ENCODE results near the gene CCDC91.

The CCDC91 gene

GRCh38 chr12:28190321-28191050, at the start of gene CCDC91:
CCDC91 (plus strand) TSS chr12:28190456; CDS start chr12:28257216, 66,760 bp downstream.
- DNase-seq (ENCODE audit: low read depth) = peak; percentile 57

GRCh38 chr12:28144059-28144458, 46.2 kb upstream of the CCDC91 start:
- no peak for DNase-seq (ENCODE audit: low read depth)

GRCh38 chr12:28144532-28144931, 45.7 kb upstream of the CCDC91 start:
- DNase-seq (ENCODE audit: low read depth) = no peak

DNA sequence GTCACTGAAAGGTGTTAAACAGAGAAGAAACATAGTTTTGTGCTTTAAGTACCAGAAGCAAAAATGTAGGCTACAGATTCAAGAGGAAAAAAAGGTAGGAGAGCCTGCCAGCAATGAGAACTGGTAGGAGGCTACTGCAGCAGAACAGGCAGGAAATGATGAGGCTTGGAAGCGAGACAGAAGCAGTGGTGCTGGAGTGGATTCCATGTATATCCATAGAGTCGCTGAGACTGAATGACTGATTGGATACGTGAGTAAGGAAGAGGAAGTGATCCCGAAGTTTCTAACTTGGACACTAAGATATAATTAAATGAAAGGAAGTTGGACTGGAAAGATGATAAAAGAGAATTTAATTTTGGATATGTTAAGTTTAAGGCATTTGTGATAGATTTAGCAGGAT, 45.0 kb upstream of the CCDC91 start:
- no peak for DNase-seq (ENCODE audit: low read depth)

GRCh38 chr12:28149279-28149678, 41.0 kb upstream of the CCDC91 start:
- DNase-seq (ENCODE audit: low read depth) = no peak

DNA sequence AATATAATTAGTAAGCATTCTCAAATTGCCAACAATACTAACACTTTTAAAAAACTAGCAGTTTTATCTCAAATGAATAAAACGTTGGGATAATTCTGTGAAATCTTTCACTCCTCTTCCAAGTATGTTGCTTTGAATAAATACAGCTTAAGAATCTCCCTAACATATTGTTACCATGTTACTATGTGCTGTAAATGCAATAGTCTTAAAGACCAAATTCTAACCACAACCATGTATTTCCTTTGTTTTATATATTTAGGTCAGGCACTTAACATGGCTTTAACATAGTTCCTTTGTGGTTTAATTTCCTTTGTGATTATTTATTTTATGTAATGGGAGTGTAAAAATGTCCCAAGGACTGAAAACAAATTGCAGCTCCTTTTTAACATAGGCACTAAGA, 33.9 kb upstream of the CCDC91 start:
- no peak for DNase-seq (ENCODE audit: low read depth)

DNA sequence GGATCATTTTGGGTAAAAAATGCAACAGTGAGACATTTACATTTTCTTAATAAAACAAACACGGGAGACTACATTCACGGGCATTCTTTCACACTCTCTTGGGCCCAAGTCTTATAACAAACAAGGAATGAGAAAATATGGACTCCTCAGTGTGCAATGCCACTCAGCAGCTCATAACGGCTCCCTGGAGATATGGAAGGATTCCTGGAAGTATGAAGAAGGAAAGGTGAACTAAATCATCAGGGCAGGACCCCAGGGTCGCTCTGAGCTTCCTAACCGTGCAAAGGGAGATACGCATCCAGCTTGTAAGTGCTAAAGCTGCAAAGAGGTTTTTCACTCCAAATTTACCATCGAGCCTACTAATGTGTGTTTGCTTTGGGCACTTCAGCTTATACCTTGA, 33.5 kb upstream of the CCDC91 start:
- no peak for DNase-seq (ENCODE audit: low read depth)

- DNase-seq (ENCODE audit: low read depth) = no peak
Measured at GRCh38 chr12:28158353-28158752, 31.9 kb upstream of the CCDC91 start.

- DNase-seq (ENCODE audit: low read depth) = no peak
Measured at GRCh38 chr12:28159688-28160087, 30.6 kb upstream of the CCDC91 start.

GRCh38 chr12:28161697-28162096, 28.6 kb upstream of the CCDC91 start:
- no peak for DNase-seq (ENCODE audit: low read depth)

DNA sequence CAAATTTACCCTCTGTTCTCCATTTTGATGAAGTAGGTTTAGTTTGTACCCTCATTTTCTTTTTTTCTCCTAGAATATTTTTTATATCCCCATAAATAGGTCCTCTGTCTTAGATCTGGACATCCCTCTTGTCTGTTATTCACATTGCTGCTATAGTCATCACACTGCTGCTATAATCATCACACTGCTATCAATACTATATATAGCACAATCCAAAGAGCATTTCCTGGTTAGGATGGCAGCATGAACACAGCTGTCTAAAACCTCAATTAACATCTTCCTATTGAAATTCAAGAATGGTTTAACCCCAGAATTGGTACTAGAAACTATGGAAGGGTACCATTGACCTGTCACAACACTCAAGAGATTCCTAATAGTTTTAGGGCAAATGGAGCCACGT, 27.6 kb upstream of the CCDC91 start:
- DNase-seq (ENCODE audit: low read depth) = no peak

DNA sequence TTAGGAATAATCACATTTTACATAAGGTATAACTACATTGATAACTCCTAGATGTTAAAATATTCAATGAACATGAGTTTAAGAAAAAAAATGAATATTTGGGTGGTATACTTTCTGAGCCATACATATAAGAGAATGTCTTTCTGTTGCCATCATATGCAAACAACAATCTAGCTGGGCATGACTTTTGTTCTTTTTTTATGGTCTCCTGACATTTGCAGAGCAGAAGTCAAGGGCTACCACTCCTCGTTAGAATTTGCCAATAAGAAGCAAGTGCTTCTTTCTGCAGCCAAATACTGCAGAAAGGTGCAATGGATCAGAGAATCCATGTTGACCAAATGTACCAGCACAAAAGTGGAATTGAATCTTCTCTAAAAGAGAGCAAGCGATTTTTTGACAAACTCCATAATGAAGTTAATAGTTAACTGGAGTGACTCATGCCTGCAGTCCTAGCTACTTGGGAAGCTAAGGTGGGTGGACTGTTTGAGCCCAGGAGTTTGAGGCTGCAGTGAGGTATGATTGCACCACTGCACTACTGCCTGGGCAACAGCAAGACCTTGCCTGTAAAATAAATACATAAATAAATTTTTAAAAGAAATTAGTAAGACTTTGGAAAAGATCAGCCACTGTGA, 25.5 kb upstream of the CCDC91 start:
- no peak for DNase-seq (ENCODE audit: low read depth)

DNA sequence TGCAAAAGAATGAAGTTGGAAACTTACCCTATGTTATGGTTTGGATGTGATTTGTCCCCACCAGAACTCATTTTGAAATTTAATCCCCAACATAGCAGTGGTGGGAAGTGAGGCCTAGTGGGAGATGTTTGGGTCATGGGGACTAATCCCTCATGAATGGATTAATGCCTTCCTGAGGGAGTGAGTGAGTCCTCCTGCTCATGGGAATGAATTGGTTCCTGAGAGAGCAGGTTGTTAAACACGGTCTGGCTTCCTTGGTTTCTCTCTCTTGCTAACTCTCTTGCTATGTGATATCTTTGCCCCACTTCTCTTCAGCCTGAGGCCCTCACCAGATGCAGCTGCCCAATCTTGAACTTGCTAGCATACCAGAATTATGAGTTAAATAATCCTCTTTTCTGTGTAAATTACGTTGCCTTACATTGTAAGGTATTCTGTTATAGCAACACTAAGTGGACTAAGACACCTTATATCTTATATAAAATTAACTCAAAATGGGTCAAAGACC, 22.2 kb upstream of the CCDC91 start:
- DNase-seq (ENCODE audit: low read depth) = no peak

GRCh38 chr12:28171356-28172060, 18.7 kb upstream of the CCDC91 start:
- DNase-seq (ENCODE audit: low read depth) = no peak

DNA sequence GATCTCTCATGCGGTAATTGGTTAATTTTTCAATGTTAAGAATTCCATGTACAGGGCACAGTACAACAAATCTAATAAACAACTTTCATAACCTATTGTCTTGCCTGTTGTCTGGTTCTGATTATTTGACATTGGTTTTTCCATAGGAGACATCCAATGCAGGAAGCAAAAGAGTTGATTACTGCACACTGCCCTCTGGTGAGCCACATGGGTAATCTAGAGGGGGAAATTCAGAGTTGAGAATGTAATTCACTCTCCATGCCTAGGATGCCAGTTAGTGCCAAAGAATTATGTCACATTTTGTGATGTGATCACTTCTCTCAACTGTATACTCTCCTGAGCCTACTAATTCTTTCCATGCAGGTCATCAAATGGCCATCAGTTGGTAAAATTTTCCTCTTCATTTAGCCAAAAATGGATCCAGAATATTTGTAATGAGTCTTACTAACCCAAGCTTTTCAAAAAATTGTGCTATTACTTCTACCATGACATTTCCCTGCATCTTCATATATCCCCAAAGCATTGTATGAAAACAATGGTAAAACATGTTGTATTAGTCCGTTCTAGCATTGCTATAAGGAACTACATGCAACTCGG, 17.7 kb upstream of the CCDC91 start:
- peak; percentile 27 for DNase-seq (ENCODE audit: low read depth)

- no peak for DNase-seq (ENCODE audit: low read depth)
Measured at GRCh38 chr12:28173440-28173839, 16.8 kb upstream of the CCDC91 start.

GRCh38 chr12:28175098-28175589, 15.1 kb upstream of the CCDC91 start:
- no peak for DNase-seq (ENCODE audit: low read depth)

DNA sequence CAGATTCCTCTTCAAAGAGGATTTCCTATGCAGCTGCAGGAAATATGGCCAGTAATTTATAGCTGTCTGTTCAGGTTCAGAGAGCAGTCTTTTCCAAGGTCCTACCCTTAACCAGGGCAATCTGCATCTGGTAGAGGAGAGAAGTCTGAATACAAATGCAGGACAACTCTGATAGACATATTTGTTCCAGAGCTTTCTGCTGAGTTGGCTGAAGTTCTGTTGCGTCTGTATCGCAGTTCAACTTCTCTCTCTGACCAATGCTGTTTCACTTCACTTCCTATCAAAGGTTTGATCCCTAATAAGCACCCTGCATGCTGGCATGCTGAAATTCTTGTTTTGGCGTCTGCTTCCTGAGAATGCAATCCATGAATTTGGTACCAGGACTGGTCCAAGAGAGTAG, 14.0 kb upstream of the CCDC91 start:
- no peak for DNase-seq (ENCODE audit: low read depth)

- no peak for DNase-seq (ENCODE audit: low read depth)
Measured at GRCh38 chr12:28177461-28177860, 12.8 kb upstream of the CCDC91 start.

DNA sequence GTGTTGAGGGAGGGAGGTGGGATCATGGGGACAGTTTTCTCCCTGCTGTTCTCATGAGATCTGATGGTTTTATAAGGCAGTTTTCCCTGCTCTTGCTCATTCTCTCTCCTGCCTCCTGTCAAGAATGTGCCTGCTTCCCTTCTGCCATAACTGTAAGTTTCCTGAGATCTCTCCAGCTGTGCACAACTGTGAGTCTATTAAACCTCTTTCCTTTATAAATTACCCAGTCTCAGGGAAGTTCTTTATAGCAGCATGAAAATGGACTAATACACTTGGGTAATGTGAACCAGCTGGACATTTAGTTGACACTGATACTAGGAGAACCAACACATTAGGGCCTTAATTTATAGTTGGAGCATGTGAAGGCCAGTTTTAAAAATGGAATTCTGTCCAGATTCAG, 12.4 kb upstream of the CCDC91 start:
- no peak for DNase-seq (ENCODE audit: low read depth)

GRCh38 chr12:28178775-28179174, 11.5 kb upstream of the CCDC91 start:
- DNase-seq (ENCODE audit: low read depth) = no peak

DNA sequence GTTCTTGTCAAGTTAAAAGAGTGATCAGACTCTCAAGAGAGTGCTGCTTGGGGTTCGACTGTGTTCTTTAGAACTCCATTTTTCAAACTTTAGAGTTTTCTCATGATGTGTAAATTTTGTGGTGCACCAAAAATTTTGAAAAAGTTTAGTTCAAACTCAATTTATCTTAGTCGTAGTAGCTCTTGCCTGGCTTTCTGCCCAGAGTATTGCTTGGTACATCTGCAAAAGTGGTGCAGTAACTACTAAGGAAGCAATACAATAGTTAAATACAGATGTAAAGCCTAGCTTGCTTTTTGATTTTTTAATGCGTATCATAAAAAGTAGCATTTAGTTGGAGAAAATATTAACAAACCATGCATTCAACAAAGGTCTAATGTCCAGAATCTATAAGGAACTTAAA, 9.5 kb upstream of the CCDC91 start:
- no peak for DNase-seq (ENCODE audit: low read depth)

- no peak for DNase-seq (ENCODE audit: low read depth)
Measured at GRCh38 chr12:28184375-28184774, 5.9 kb upstream of the CCDC91 start.
